ENCODE results near the gene ARHGAP6. TPM values are rescaled to one million over a fixed set of nuclear protein-coding genes. Genes with fewer than 3 reads are reported as not detected.

Gene ARHGAP6
- total RNA-seq, 6 experiments from 2014 or later, result 0.51 to 1.0 (median 0.69) TPM

- no peak overlapping the region for H3K27ac Mint-ChIP-seq
- no peak for TF ChIP-seq CTCF (IDR thresholded peaks at IDR 0.05)
- no peaks in the 10 kb centered on the region for H3K36me3 Mint-ChIP-seq (ENCODE audit: low read depth)
- no peaks in the 10 kb centered on the region for H3K4me1 Mint-ChIP-seq (ENCODE audit: low read depth)
- H3K4me3 Mint-ChIP-seq, result no peak overlapping the region
- H3K9me3 Mint-ChIP-seq, result no peaks in the 10 kb centered on the region
- H3K27me3 Mint-ChIP-seq (ENCODE audit: insufficient read depth), result peaks cover 8% of the 10 kb centered on the region
- no peak for DNase-seq
Observed at GRCh38 chrX:11655282-11656015, 10.3 kb downstream of the ARHGAP6 start.

GRCh38 chrX:11648705-11649519, 16.8 kb downstream of the ARHGAP6 start:
- TF ChIP-seq CTCF (IDR thresholded peaks at IDR 0.05), result no peak
- Mint-ChIP-seq H3K27ac (no peak overlapping the region), H3K9me3 (no peaks in the 10 kb centered on the region), H3K4me1 (ENCODE audit: low read depth) (no peaks in the 10 kb centered on the region), H3K4me3 (no peak overlapping the region), H3K27me3 (ENCODE audit: insufficient read depth) (peaks cover 5% of the 10 kb centered on the region), H3K36me3 (ENCODE audit: low read depth) (no peaks in the 10 kb centered on the region)
- DNase-seq, result no peak

GRCh38 chrX:11647138-11647537, 18.6 kb downstream of the ARHGAP6 start:
- no peaks in the 10 kb centered on the region for H3K36me3 Mint-ChIP-seq (ENCODE audit: low read depth)
- H3K27ac Mint-ChIP-seq, result no peak overlapping the region
- no peak for TF ChIP-seq CTCF (IDR thresholded peaks at IDR 0.05)

GRCh38 chrX:11641349-11642065, 24.2 kb downstream of the ARHGAP6 start:
- DNase-seq, result no peak
- TF ChIP-seq CTCF (IDR thresholded peaks at IDR 0.05), result no peak
- Mint-ChIP-seq H3K36me3 (ENCODE audit: low read depth) (no peaks in the 10 kb centered on the region), H3K4me3 (no peak overlapping the region), H3K9me3 (no peaks in the 10 kb centered on the region), H3K27ac (no peak overlapping the region), H3K27me3 (ENCODE audit: insufficient read depth) (no peaks in the 10 kb centered on the region), H3K4me1 (ENCODE audit: low read depth) (no peaks in the 10 kb centered on the region)

More at GRCh38 chrX:11647138-11647537, 18.6 kb downstream of the ARHGAP6 start:
- H3K9me3 Mint-ChIP-seq, result no peaks in the 10 kb centered on the region
- peaks cover 5% of the 10 kb centered on the region for H3K27me3 Mint-ChIP-seq (ENCODE audit: insufficient read depth)
- DNase-seq, result no peak
- no peak overlapping the region for H3K4me3 Mint-ChIP-seq
- no peaks in the 10 kb centered on the region for H3K4me1 Mint-ChIP-seq (ENCODE audit: low read depth)

GRCh38 chrX:11640089-11640488, 25.6 kb downstream of the ARHGAP6 start:
- H3K4me1 Mint-ChIP-seq (ENCODE audit: low read depth), result no peaks in the 10 kb centered on the region
- H3K4me3 Mint-ChIP-seq, result no peak overlapping the region
- H3K9me3 Mint-ChIP-seq, result no peaks in the 10 kb centered on the region
- no peak for DNase-seq
- no peaks in the 10 kb centered on the region for H3K27me3 Mint-ChIP-seq (ENCODE audit: insufficient read depth)
- no peak overlapping the region for H3K27ac Mint-ChIP-seq
- TF ChIP-seq CTCF (IDR thresholded peaks at IDR 0.05), result no peak
- no peaks in the 10 kb centered on the region for H3K36me3 Mint-ChIP-seq (ENCODE audit: low read depth)

Data from HFFc6 (cell line).